HepG2 (cell line): ENCODE data around the gene PLCG1. TPM values are rescaled to one million over a fixed set of nuclear protein-coding genes. Genes with fewer than 3 reads are reported as not detected.

Experiments
- ARNTL ChIP-seq: sonication (generic); formaldehyde crosslinking; IDR thresholded peaks from 2 replicates; pipeline ENCODE4 v1.4.0; 2020; ENCODE audit warnings: mild to moderate bottlenecking, missing genetic modification reagents
- EEA1 ChIP-seq: sonication (generic); formaldehyde crosslinking; IDR thresholded peaks from 2 replicates; pipeline ENCODE4 v1.5.1; 2020; ENCODE audit warnings: mild to moderate bottlenecking, missing genetic modification reagents, borderline replicate concordance
- FOXA1 ChIP-seq, 2 experiments: fragments of 450-650 bp in 1 of 2; sonication (generic) in 1 of 2; formaldehyde crosslinking in 1 of 2; IDR thresholded peaks; 2 replicates each; pipeline versions ENCODE4 v1.4.0 to v1.6.1; 2016 to 2020; ENCODE audit warnings: missing genetic modification reagents in 1 of 2
- LCORL ChIP-seq, 2 experiments: fragments of 450-650 bp in 1 of 2; sonication (generic) in 1 of 2; formaldehyde crosslinking in 1 of 2; IDR thresholded peaks; 2 replicates each; pipeline versions ENCODE4 v1.5.0 to v1.6.1; 2017 to 2020; ENCODE audit warnings: antibody characterized with exemption in 1 of 2, missing genetic modification reagents in 1 of 2
- NFE2L1 ChIP-seq: sonication (generic); formaldehyde crosslinking; IDR thresholded peaks from 2 replicates; pipeline ENCODE4 v1.4.0; 2020; ENCODE audit warnings: missing genetic modification reagents, mild to moderate bottlenecking, borderline replicate concordance
- PITX1 ChIP-seq: sonication (generic); formaldehyde crosslinking; IDR thresholded peaks from 2 replicates; pipeline ENCODE4 v1.5.1; 2020; ENCODE audit warnings: mild to moderate bottlenecking, missing genetic modification reagents
- PLRG1 ChIP-seq: fragments of 450-650 bp; conservative IDR thresholded peaks from 2 replicates; pipeline ENCODE4 v1.6.1; 2016
- SMARCC2 ChIP-seq: fragments of 450-650 bp; IDR thresholded peaks from 2 replicates; pipeline ENCODE4 v1.6.1; 2017; ENCODE audit warnings: antibody characterized with exemption, mild to moderate bottlenecking
- SRSF1 ChIP-seq: fragments of 200-400 bp; formaldehyde crosslinking; optimal IDR thresholded peaks from 2 replicates; pipeline ENCODE3; 2017; ENCODE audit warnings: mild to moderate bottlenecking, low read depth, low read length, moderate library complexity
- TBL1XR1 ChIP-seq: fragments of 150-350 bp; IDR thresholded peaks from 2 replicates; pipeline ENCODE4 v1.6.1; 2014; ENCODE audit warnings: borderline replicate concordance, low read length; ENCODE audit not compliant: partially characterized antibody
- ZBTB20 ChIP-seq: sonication (generic); formaldehyde crosslinking; IDR thresholded peaks from 2 replicates; pipeline ENCODE4 v1.8.1; 2023; ENCODE audit warnings: missing genetic modification reagents, low read depth, mild to moderate bottlenecking, borderline replicate concordance
- ZBTB21 ChIP-seq: sonication (generic); formaldehyde crosslinking; IDR thresholded peaks from 2 replicates; pipeline ENCODE4 v1.4.0; 2020; ENCODE audit warnings: missing genetic modification reagents
- ZFP36L2 ChIP-seq: sonication (generic); formaldehyde crosslinking; IDR thresholded peaks from 2 replicates; pipeline ENCODE4 v1.4.0; 2020; ENCODE audit warnings: missing genetic modification reagents
- ZNF740 ChIP-seq: sonication (generic); formaldehyde crosslinking; IDR thresholded peaks from 2 replicates; pipeline ENCODE4 v1.4.0; 2020; ENCODE audit warnings: missing genetic modification reagents
- ZNF747 ChIP-seq: sonication (generic); formaldehyde crosslinking; IDR thresholded peaks from 2 replicates; pipeline ENCODE4 v1.8.1; 2023; ENCODE audit warnings: missing genetic modification reagents, mild to moderate bottlenecking, borderline replicate concordance
- ZSCAN12 ChIP-seq: sonication (generic); formaldehyde crosslinking; IDR thresholded peaks from 2 replicates; pipeline ENCODE4 v1.9.0; 2021; ENCODE audit warnings: mild to moderate bottlenecking, missing genetic modification reagents
- polyA plus RNA-seq, 8 experiments: library from polyadenylated mRNA; depleted of rRNA in 3 of 8; stranded (reverse) in 7 of 8; unstranded in 1 of 8; fragments of >200 nt; fragmentation: Illumina TruSeq in 4 of 8; extraction: Trizol in 4 of 8; gene quantifications; 2 replicates each; pipeline versions ENCODE4 v1.2.1 to v1.2.3, GENCODE V29; 2011 to 2016; ENCODE audit warnings: low read depth in 4 of 8, missing spikeins in 1 of 8, mixed read lengths in 1 of 8; ENCODE audit not compliant: insufficient read depth in 1 of 8
- total RNA-seq, 5 experiments: library from RNA; depleted of rRNA; stranded (reverse); fragments of >200 nt; fragmentation: Illumina TruSeq; extraction: Trizol; gene quantifications; 2 replicates each; pipeline ENCODE4 v1.2.3, GENCODE V29; 2016; ENCODE audit warnings: low read depth in 1 of 5
- TF ChIP-seq, protein P1 (sequence below): sonication (generic); formaldehyde crosslinking; IDR thresholded peaks from 2 replicates; pipeline ENCODE4 v1.4.0; 2020; ENCODE audit warnings: missing genetic modification reagents
- TF ChIP-seq, protein P2 (sequence below): sonication (generic); formaldehyde crosslinking; conservative IDR thresholded peaks from 2 replicates; pipeline ENCODE4 v1.8.1; 2023; ENCODE audit warnings: missing genetic modification reagents
- TF ChIP-seq, protein P3 (sequence below): sonication (generic); formaldehyde crosslinking; IDR thresholded peaks from 2 replicates; pipeline ENCODE4 v1.4.0; 2020; ENCODE audit warnings: missing genetic modification reagents

The PLCG1 gene
- total and polyA plus RNA-seq, 2 of the 13 experiments (the other 11 are each of a cell fraction or from before 2014, with no cell fraction given): 85.3 to 158 TPM

DNA sequence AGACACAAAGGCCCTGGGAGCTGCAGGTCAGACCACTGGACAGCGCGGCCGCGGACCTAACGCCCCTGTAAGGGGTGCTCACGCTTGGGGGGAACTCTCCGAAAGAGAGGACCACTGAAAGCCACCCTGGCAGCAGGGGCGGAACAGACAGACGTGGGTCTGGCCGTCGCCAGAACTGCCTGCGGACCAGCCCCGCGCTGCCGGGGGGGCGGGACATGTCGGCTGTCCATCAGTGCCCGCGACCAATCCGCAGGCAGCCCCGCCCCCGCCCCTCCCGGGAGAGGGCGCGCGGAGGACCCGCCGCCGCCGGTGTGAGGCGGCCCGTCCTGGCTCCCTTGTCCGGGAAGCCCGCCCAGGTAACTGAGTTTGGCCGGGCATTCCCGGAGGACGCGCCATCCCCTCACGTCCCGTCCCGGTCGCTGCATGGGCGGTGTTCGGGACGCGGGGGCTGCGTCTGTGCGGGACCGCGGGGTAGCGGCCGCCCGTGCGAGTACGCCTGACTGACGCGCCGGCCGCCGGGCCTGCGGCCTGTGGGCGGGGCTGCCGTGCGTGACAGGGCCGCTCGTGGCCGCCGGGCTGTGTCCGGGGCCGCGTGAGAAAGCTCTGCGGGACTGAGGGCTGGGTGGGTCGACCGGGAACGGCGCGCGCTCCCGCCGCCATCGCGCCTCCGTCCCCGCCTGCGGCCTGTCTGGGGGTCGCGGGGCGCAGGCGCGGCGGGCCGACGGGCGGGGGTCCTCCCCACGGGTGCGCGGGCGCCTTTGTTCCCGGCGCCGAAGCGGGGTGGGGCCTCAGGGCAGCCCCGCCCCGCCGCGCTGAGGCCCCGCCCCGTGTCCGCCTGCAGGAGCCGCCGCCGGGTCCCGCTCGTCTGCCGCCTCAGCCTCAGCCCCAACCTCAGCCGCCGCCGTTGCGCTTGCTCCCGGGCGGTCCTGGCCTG lies at the start of gene PLCG1 (continued):
- TF ChIP-seq SRSF1 (peak; percentile 82), PITX1 (CRISPR knock-in tag) (peak; percentile 43), LCORL (IDR thresholded peaks at IDR 0.05) (no peak), LCORL (CRISPR knock-in tag; IDR thresholded peaks at IDR 0.05) (peak; percentile 57), ZNF740 (peak; percentile 84), ZSCAN12 (CRISPR knock-in tag) (peak; percentile 82; the same call in 1 of the 2 replicates), ZBTB20 (CRISPR knock-in tag) (peak; percentile 60; the same call in 1 of the 2 replicates), SMARCC2 (no peak), PLRG1 (no peak), ZBTB21 (CRISPR knock-in tag) (0 out of 2 replicates have a peak, but pooled peaks have one; percentile 34), EEA1 (CRISPR knock-in tag) (peak; percentile 91; the same call in 1 of the 2 replicates), ZNF747 (CRISPR knock-in tag) (peak; percentile 84; the same call in 1 of the 2 replicates), ARNTL (CRISPR knock-in tag) (no peak; the same call in 1 of the 2 replicates), ZFP36L2 (CRISPR knock-in tag) (peak; percentile 65; the same call in 1 of the 2 replicates), NFE2L1 (no peak), TBL1XR1 (no peak), FOXA1 (IDR thresholded peaks at IDR 0.05) (no peak), FOXA1 (CRISPR knock-in tag; IDR thresholded peaks at IDR 0.05) (no peak)
- TF ChIP-seq, protein P1, sequence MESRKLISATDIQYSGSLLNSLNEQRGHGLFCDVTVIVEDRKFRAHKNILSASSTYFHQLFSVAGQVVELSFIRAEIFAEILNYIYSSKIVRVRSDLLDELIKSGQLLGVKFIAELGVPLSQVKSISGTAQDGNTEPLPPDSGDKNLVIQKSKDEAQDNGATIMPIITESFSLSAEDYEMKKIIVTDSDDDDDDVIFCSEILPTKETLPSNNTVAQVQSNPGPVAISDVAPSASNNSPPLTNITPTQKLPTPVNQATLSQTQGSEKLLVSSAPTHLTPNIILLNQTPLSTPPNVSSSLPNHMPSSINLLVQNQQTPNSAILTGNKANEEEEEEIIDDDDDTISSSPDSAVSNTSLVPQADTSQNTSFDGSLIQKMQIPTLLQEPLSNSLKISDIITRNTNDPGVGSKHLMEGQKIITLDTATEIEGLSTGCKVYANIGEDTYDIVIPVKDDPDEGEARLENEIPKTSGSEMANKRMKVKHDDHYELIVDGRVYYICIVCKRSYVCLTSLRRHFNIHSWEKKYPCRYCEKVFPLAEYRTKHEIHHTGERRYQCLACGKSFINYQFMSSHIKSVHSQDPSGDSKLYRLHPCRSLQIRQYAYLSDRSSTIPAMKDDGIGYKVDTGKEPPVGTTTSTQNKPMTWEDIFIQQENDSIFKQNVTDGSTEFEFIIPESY: peak; percentile 5; the same call in 1 of the 2 replicates
- TF ChIP-seq, protein P2, sequence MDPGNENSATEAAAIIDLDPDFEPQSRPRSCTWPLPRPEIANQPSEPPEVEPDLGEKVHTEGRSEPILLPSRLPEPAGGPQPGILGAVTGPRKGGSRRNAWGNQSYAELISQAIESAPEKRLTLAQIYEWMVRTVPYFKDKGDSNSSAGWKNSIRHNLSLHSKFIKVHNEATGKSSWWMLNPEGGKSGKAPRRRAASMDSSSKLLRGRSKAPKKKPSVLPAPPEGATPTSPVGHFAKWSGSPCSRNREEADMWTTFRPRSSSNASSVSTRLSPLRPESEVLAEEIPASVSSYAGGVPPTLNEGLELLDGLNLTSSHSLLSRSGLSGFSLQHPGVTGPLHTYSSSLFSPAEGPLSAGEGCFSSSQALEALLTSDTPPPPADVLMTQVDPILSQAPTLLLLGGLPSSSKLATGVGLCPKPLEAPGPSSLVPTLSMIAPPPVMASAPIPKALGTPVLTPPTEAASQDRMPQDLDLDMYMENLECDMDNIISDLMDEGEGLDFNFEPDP (CRISPR knock-in tag): no peak
- TF ChIP-seq, protein P3, sequence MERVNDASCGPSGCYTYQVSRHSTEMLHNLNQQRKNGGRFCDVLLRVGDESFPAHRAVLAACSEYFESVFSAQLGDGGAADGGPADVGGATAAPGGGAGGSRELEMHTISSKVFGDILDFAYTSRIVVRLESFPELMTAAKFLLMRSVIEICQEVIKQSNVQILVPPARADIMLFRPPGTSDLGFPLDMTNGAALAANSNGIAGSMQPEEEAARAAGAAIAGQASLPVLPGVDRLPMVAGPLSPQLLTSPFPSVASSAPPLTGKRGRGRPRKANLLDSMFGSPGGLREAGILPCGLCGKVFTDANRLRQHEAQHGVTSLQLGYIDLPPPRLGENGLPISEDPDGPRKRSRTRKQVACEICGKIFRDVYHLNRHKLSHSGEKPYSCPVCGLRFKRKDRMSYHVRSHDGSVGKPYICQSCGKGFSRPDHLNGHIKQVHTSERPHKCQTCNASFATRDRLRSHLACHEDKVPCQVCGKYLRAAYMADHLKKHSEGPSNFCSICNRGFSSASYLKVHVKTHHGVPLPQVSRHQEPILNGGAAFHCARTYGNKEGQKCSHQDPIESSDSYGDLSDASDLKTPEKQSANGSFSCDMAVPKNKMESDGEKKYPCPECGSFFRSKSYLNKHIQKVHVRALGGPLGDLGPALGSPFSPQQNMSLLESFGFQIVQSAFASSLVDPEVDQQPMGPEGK (CRISPR knock-in tag): peak; percentile 92
